ENCODE measurements around the gene TRIM74. TPM values are rescaled to one million over a fixed set of nuclear protein-coding genes. Genes with fewer than 3 reads are reported as not detected.
"Not testable (repeated sequence)": the region's sequence is repeated elsewhere in the genome, so short reads cannot be mapped to it uniquely, and the experiment has no call there.

The TRIM74 gene
- not detected in 2 replicates for polyA plus RNA-seq (2014; cell fraction: cytosol; rRNA removed)
- not detected in 2 replicates for polyA plus RNA-seq (2014; cell fraction: nucleus; rRNA removed)

- not testable (repeated sequence) for DNase-seq (ENCODE audit: low spot score)
Observed at GRCh38 chr7:72968980-72969516, at the start of gene TRIM74. Gene TRIM74, minus strand, starts transcription at chr7:72969466. Its CDS starts 3,309 bp downstream, at chr7:72966157.

GRCh38 chr7:73006491-73006890, 37.2 kb upstream of the TRIM74 start:
- DNase-seq (ENCODE audit: low spot score): not testable (repeated sequence)

GRCh38 chr7:73005693-73006447, 36.6 kb upstream of the TRIM74 start:
- peak; percentile 96 for DNase-seq (ENCODE audit: low spot score)

GRCh38 chr7:73005356-73005692, 36.1 kb upstream of the TRIM74 start:
- not testable (repeated sequence) for DNase-seq (ENCODE audit: low spot score)

GRCh38 chr7:72997887-72998468, 28.7 kb upstream of the TRIM74 start:
- DNase-seq (ENCODE audit: low spot score): not testable (repeated sequence)

GRCh38 chr7:72997447-72997846, 28.2 kb upstream of the TRIM74 start:
- not testable (repeated sequence) for DNase-seq (ENCODE audit: low spot score)

GRCh38 chr7:72995484-72995883, 26.2 kb upstream of the TRIM74 start:
- DNase-seq (ENCODE audit: low spot score): not testable (repeated sequence)

GRCh38 chr7:72990146-72990913, 21.1 kb upstream of the TRIM74 start:
- not testable (repeated sequence) for DNase-seq (ENCODE audit: low spot score)

GRCh38 chr7:72982084-72982483, 12.8 kb upstream of the TRIM74 start:
- DNase-seq (ENCODE audit: low spot score): not testable (repeated sequence)

- not testable (repeated sequence) for DNase-seq (ENCODE audit: low spot score)
Observed at GRCh38 chr7:72980382-72980781, 11.1 kb upstream of the TRIM74 start.

GRCh38 chr7:72976434-72976833, 7.2 kb upstream of the TRIM74 start:
- not testable (repeated sequence) for DNase-seq (ENCODE audit: low spot score)

- DNase-seq (ENCODE audit: low spot score): not testable (repeated sequence)
Observed at GRCh38 chr7:72975656-72976286, 6.5 kb upstream of the TRIM74 start.

GRCh38 chr7:72974781-72975180, 5.5 kb upstream of the TRIM74 start:
- DNase-seq (ENCODE audit: low spot score): not testable (repeated sequence)

GRCh38 chr7:72971505-72971904, 2.2 kb upstream of the TRIM74 start:
- not testable (repeated sequence) for DNase-seq (ENCODE audit: low spot score)

- DNase-seq (ENCODE audit: low spot score): not testable (repeated sequence)
Observed at GRCh38 chr7:72969688-72970087, 422 bp upstream of the TRIM74 start.

- not testable (repeated sequence) for DNase-seq (ENCODE audit: low spot score)
Observed at GRCh38 chr7:72966892-72967291, 2.4 kb downstream of the TRIM74 start.

GRCh38 chr7:72965186-72965975, 3.9 kb downstream of the TRIM74 start:
- not testable (repeated sequence) for DNase-seq (ENCODE audit: low spot score)

GRCh38 chr7:72963056-72963455, 6.2 kb downstream of the TRIM74 start:
- not testable (repeated sequence) for DNase-seq (ENCODE audit: low spot score)

GRCh38 chr7:72961346-72961650, 8.0 kb downstream of the TRIM74 start:
- not testable (repeated sequence) for DNase-seq (ENCODE audit: low spot score)

- DNase-seq (ENCODE audit: low spot score): not testable (repeated sequence)
Observed at GRCh38 chr7:72960626-72961345, 8.5 kb downstream of the TRIM74 start.

Measured in SK-N-DZ (cell line).